CD8-positive, alpha-beta memory T cell (primary cell): Measurements from ENCODE around the gene NEAT1. TPM values are rescaled to one million over a fixed set of nuclear protein-coding genes. Genes with fewer than 3 reads are reported as not detected.
A peak's percentile ranks its signal among the peaks of the same experiment; 100 is the strongest.

Experiments used
- CTCF ChIA-PET: fragments of 350-600 bp; sonication (Branson Sonifier 250); formaldehyde crosslinking; loops from one replicate; lab custom pipeline; 2021; ENCODE audit warnings: antibody characterized with exemption; lab: Charles Lee
- POLR2A ChIA-PET: fragments of 350-600 bp; sonication (Branson Sonifier 250); formaldehyde crosslinking; loops from one replicate; lab custom pipeline; 2021; ENCODE audit warnings: antibody characterized with exemption; lab: Charles Lee
- DNase-seq, 5 donors: peaks; one replicate each; pipeline versions ENCODE4 v3.0.0 to v3.0.0-alpha.2; 2020 to 2022; ENCODE audit warnings: mixed read lengths in 1 of 5
- H3K27ac ChIP-seq: one replicate; pipeline ENCODE4 v1.7.0; 2013; ENCODE audit warnings: low read depth, mild to moderate bottlenecking, low read length, moderate library complexity
- H3K27me3 ChIP-seq: 2 replicates; pipeline ENCODE4 v1.7.0; 2013; ENCODE audit warnings: low read length, mild to moderate bottlenecking; ENCODE audit not compliant: insufficient read depth, poor library complexity, severe bottlenecking
- H3K36me3 ChIP-seq: 2 replicates; pipeline ENCODE4 v1.7.0; 2013; ENCODE audit warnings: mild to moderate bottlenecking, low read length, moderate library complexity; ENCODE audit not compliant: insufficient read depth
- H3K4me1 ChIP-seq: 2 replicates; pipeline ENCODE4 v1.7.0; 2013; ENCODE audit warnings: mild to moderate bottlenecking, low read length, moderate library complexity; ENCODE audit not compliant: insufficient read depth
- H3K4me3 ChIP-seq: 2 replicates; pipeline ENCODE4 v1.7.0; 2013; ENCODE audit warnings: mild to moderate bottlenecking, low read length
- H3K9me3 ChIP-seq: 2 replicates; pipeline ENCODE4 v1.7.0; 2013; ENCODE audit warnings: mild to moderate bottlenecking, low read length
- H3K27ac Mint-ChIP-seq, 8 donors: one replicate each; pipeline ENCODE4 v1.8.0; 2020 to 2021; ENCODE audit warnings: mixed read lengths in 8 of 8, mild to moderate bottlenecking in 6 of 8, inconsistent platforms in 3 of 8, moderate library complexity in 3 of 8
- H3K27me3 Mint-ChIP-seq, 2 donors: one replicate each; pipeline ENCODE4 v1.8.0; 2020 to 2021; ENCODE audit warnings: mixed read lengths in 2 of 2, mild to moderate bottlenecking in 1 of 2, moderate library complexity in 1 of 2
- H3K36me3 Mint-ChIP-seq, 3 donors: one replicate each; pipeline ENCODE4 v1.8.0; 2020 to 2021; ENCODE audit warnings: mixed read lengths in 3 of 3, inconsistent platforms in 1 of 3, mild to moderate bottlenecking in 1 of 3
- H3K4me1 Mint-ChIP-seq, 3 donors: one replicate each; pipeline ENCODE4 v1.8.0; 2020 to 2021; ENCODE audit warnings: mixed read lengths in 3 of 3, inconsistent platforms in 1 of 3, mild to moderate bottlenecking in 1 of 3
- H3K4me3 Mint-ChIP-seq, 7 donors: one replicate each; pipeline ENCODE4 v1.8.0; 2020 to 2021; ENCODE audit warnings: mixed read lengths in 7 of 7, mild to moderate bottlenecking in 6 of 7, moderate library complexity in 4 of 7, inconsistent platforms in 2 of 7
- H3K9me3 Mint-ChIP-seq, 5 donors: one replicate each; pipeline ENCODE4 v1.8.0; 2020 to 2022; ENCODE audit warnings: mixed read lengths in 5 of 5, mild to moderate bottlenecking in 3 of 5, moderate library complexity in 2 of 5, inconsistent platforms in 1 of 5
- polyA plus RNA-seq: library from polyadenylated mRNA; unstranded; fragments of 300-500 nt; fragmentation: Illumina TruSeq; gene quantifications from one replicate; pipeline ENCODE4 v1.2.3, GENCODE V29; 2021
- total RNA-seq, 2 experiments: library from RNA; stranded (reverse); gene quantifications; one replicate each; pipeline ENCODE4 v1.2.3, GENCODE V29; 2021

NEAT1 gene
- total and polyA plus RNA-seq, 3 experiments from 2014 or later = 2.7 to 204 (median 196) TPM

- Mint-ChIP-seq H3K27ac (peak overlapping the region; percentile 97 to 100 (median 99)), H3K4me3 (peak overlapping the region; percentile 83 to 94 (median 91)), H3K27me3 (no peaks in the 10 kb centered on the region), H3K9me3 (no peaks in the 10 kb centered on the region), H3K36me3 (peaks cover 0 to 10% (median 0%) of the 10 kb centered on the region in 3 donors), H3K4me1 (peaks cover 47 to 63% (median 50%) of the 10 kb centered on the region in 3 donors)
- DNase-seq = no peak
- H3K9me3 ChIP-seq = no peaks in the 10 kb centered on the region
- H3K27ac ChIP-seq = peak overlapping the region; percentile 96
- POLR2A ChIA-PET = interaction anchor here (0.5 to 4.9 kb wide), 9 partner anchors 15 to 125 kb away, joined by 3 to 56 read pairs (median 6); partner anchors contain the start of gene MALAT1
- H3K4me1 ChIP-seq = peaks cover 61% of the 10 kb centered on the region
- CTCF ChIA-PET = interaction anchor here (0.8 to 8.0 kb wide), 7 partner anchors 33 to 341 kb away, joined by 3 to 54 read pairs (median 4); partner anchors contain the start of genes MALAT1 and SAC3D1
- no peaks in the 10 kb centered on the region for H3K27me3 ChIP-seq
- peak overlapping the region; percentile 91 for H3K4me3 ChIP-seq
- no peaks in the 10 kb centered on the region for H3K36me3 ChIP-seq
These were observed 39.7 kb upstream of the NEAT1 start for GRCh38 chr11:65382804-65383368.

GRCh38 chr11:65383778-65384177, 38.8 kb upstream of the NEAT1 start:
- H3K4me1 Mint-ChIP-seq = peaks cover 56 to 72% (median 58%) of the 10 kb centered on the region in 3 donors
- CTCF ChIA-PET = interaction anchor here (0.8 to 8.0 kb wide), 7 partner anchors 13 to 126 kb away, joined by 3 to 54 read pairs (median 4); partner anchors contain the start of gene MALAT1
- H3K9me3 ChIP-seq = no peaks in the 10 kb centered on the region
- DNase-seq = no peak
- H3K27me3 Mint-ChIP-seq = no peaks in the 10 kb centered on the region
- H3K27ac ChIP-seq = peak overlapping the region; percentile 22
- no peaks in the 10 kb centered on the region for H3K36me3 ChIP-seq
- H3K9me3 Mint-ChIP-seq = no peaks in the 10 kb centered on the region
- H3K36me3 Mint-ChIP-seq = peaks cover 0 to 16% (median 0%) of the 10 kb centered on the region in 3 donors
- H3K4me3 Mint-ChIP-seq = peak overlapping the region; percentile 63 to 94 (median 74)
- H3K4me3 ChIP-seq = peak overlapping the region; percentile 14
- H3K4me1 ChIP-seq = peaks cover 70% of the 10 kb centered on the region
- POLR2A ChIA-PET = interaction anchor here (0.5 to 4.9 kb wide), 6 partner anchors 35 to 124 kb away, joined by 3 to 56 read pairs (median 4); partner anchors contain the start of gene MALAT1
- peak overlapping the region; percentile 96 to 100 (median 99) for H3K27ac Mint-ChIP-seq
- H3K27me3 ChIP-seq = no peaks in the 10 kb centered on the region

GRCh38 chr11:65384301-65384889, 38.2 kb upstream of the NEAT1 start:
- H3K27me3 ChIP-seq = no peaks in the 10 kb centered on the region
- H3K27ac Mint-ChIP-seq = peak overlapping the region; percentile 96 to 100 (median 99)
- H3K9me3 Mint-ChIP-seq = no peaks in the 10 kb centered on the region
- DNase-seq = peak in 4 of 5 donors; percentile 30 to 66 (median 40)
- ChIA-PET CTCF (interaction anchor here (1.5 to 8.0 kb wide), 6 partner anchors 12 to 125 kb away, joined by 4 to 54 read pairs (median 4); no protein-coding TSS in a partner anchor), POLR2A (interaction anchor here (0.6 to 4.9 kb wide), 5 partner anchors 48 to 123 kb away, joined by 3 to 56 read pairs (median 4); partner anchors contain the start of gene MALAT1)
- H3K27ac ChIP-seq = peak overlapping the region; percentile 72
- no peaks in the 10 kb centered on the region for H3K9me3 ChIP-seq
- H3K4me3 ChIP-seq = peak overlapping the region; percentile 14
- H3K4me3 Mint-ChIP-seq = peak overlapping the region in 6 of 7 donors; percentile 63 to 94 (median 82)
- H3K4me1 Mint-ChIP-seq = peaks cover 62 to 78% (median 64%) of the 10 kb centered on the region in 3 donors
- peaks cover 76% of the 10 kb centered on the region for H3K4me1 ChIP-seq
- H3K36me3 ChIP-seq = no peaks in the 10 kb centered on the region
- H3K27me3 Mint-ChIP-seq = no peaks in the 10 kb centered on the region
- H3K36me3 Mint-ChIP-seq = peaks cover 0 to 20% (median 0%) of the 10 kb centered on the region in 3 donors

GRCh38 chr11:65386307-65387140, 36.1 kb upstream of the NEAT1 start, which contains the start of gene FRMD8:
TSS of gene FRMD8 (plus strand) at chr11:65386637. CDS start at chr11:65387037, 400 bp downstream.
- Mint-ChIP-seq H3K4me1 (peaks cover 69 to 90% (median 71%) of the 10 kb centered on the region in 3 donors), H3K27me3 (no peaks in the 10 kb centered on the region), H3K9me3 (no peaks in the 10 kb centered on the region), H3K27ac (peak within 1 kb of the TSS; percentile 97 to 100 (median 99)), H3K36me3 (peaks cover 0 to 31% (median 0%) of the 10 kb centered on the region in 3 donors), H3K4me3 (peak within 1 kb of the TSS; percentile 89 to 94 (median 90))
- Histone ChIP-seq H3K4me1 (peaks cover 83% of the 10 kb centered on the region), H3K9me3 (no peaks in the 10 kb centered on the region), H3K36me3 (no peaks in the 10 kb centered on the region), H3K27me3 (no peaks in the 10 kb centered on the region), H3K4me3 (peak within 1 kb of the TSS; percentile 78), H3K27ac (peak within 1 kb of the TSS; percentile 89)
- CTCF ChIA-PET = interaction anchor here (1.1 to 2.8 kb wide), 6 partner anchors 12 to 124 kb away, joined by 3 to 6 read pairs (median 5); no protein-coding TSS in a partner anchor
- peak; percentile 87 to 94 (median 88) for DNase-seq
- POLR2A ChIA-PET = interaction anchor here (0.6 to 2.6 kb wide), 7 partner anchors 30 to 115 kb away, joined by 3 to 31 read pairs (median 10); partner anchors contain the start of genes MALAT1 and NEAT1

GRCh38 chr11:65388731-65389130, 33.9 kb upstream of the NEAT1 start:
- Histone ChIP-seq H3K4me3 (no peak overlapping the region), H3K27me3 (no peaks in the 10 kb centered on the region), H3K9me3 (no peaks in the 10 kb centered on the region), H3K27ac (no peak overlapping the region), H3K4me1 (peaks cover 67% of the 10 kb centered on the region), H3K36me3 (peaks cover 4% of the 10 kb centered on the region)
- Mint-ChIP-seq H3K4me1 (peaks cover 55 to 79% (median 55%) of the 10 kb centered on the region in 3 donors), H3K36me3 (peaks cover 0 to 50% (median 0%) of the 10 kb centered on the region in 3 donors), H3K9me3 (no peaks in the 10 kb centered on the region), H3K27me3 (peaks cover 0 to 2% of the 10 kb centered on the region in 2 donors), H3K4me3 (peak overlapping the region; percentile 60 to 90 (median 79)), H3K27ac (peak overlapping the region; percentile 30 to 93 (median 82))
- ChIA-PET POLR2A (interaction anchor here (0.9 to 2.6 kb wide), 3 partner anchors 10 to 121 kb away, joined by 3 to 13 read pairs (median 4); no protein-coding TSS in a partner anchor), CTCF (interaction anchor here (0.9 to 2.8 kb wide), 4 partner anchors 28 to 122 kb away, joined by 3 to 6 read pairs (median 4); no protein-coding TSS in a partner anchor)
- no peak for DNase-seq

GRCh38 chr11:65389294-65389980, 33.2 kb upstream of the NEAT1 start:
- H3K4me3 Mint-ChIP-seq = peak overlapping the region in 6 of 7 donors; percentile 24 to 90 (median 60)
- Histone ChIP-seq H3K4me3 (no peak overlapping the region), H3K4me1 (peaks cover 60% of the 10 kb centered on the region), H3K36me3 (peaks cover 4% of the 10 kb centered on the region), H3K27me3 (no peaks in the 10 kb centered on the region), H3K9me3 (no peaks in the 10 kb centered on the region), H3K27ac (no peak overlapping the region)
- ChIA-PET POLR2A (interaction anchor here (0.6 to 1.0 kb wide), 3 partner anchors 11 to 120 kb away, joined by 3 to 4 read pairs (median 3); no protein-coding TSS in a partner anchor), CTCF (interaction anchor here (1.1 to 1.5 kb wide), 2 partner anchors 108 to 118 kb away, joined by 3 read pairs; no protein-coding TSS in a partner anchor)
- peaks cover 48 to 72% (median 48%) of the 10 kb centered on the region in 3 donors for H3K4me1 Mint-ChIP-seq
- H3K27me3 Mint-ChIP-seq = peaks cover 0 to 2% of the 10 kb centered on the region in 2 donors
- H3K36me3 Mint-ChIP-seq = peaks cover 0 to 56% (median 0%) of the 10 kb centered on the region in 3 donors
- H3K27ac Mint-ChIP-seq = peak overlapping the region; percentile 46 to 93 (median 57)
- DNase-seq = no peak
- no peaks in the 10 kb centered on the region for H3K9me3 Mint-ChIP-seq
